Lung (tissue), 12 donors: ENCODE measurements around the gene PTPRT. TPM values are rescaled to one million over a fixed set of nuclear protein-coding genes. Genes with fewer than 3 reads are reported as not detected.

Experiments used
- ATAC-seq: fragments of 200-7000 bp; cut with Tn5 transposase; one replicate; pipeline ENCODE4 v1.9.1; 2020; ENCODE audit warnings: moderate number of reproducible peaks; ENCODE audit not compliant: insufficient read depth, low FRiP score
- DNase-seq, 3 donors: peaks; one replicate each; pipeline ENCODE4 v3.0.0-alpha.2; 2013 to 2017
- H3K27ac ChIP-seq, 2 donors: one replicate each; pipeline ENCODE4 v1.5.1; 2013; ENCODE audit warnings: mild to moderate bottlenecking in 2 of 2, moderate library complexity in 2 of 2, control low read depth in 1 of 2, inconsistent platforms in 1 of 2, low read depth in 1 of 2, low read length in 1 of 2
- H3K27me3 ChIP-seq, 3 donors: one replicate each; pipeline ENCODE4 v1.5.1; 2013; ENCODE audit warnings: low read length in 2 of 3; ENCODE audit not compliant: control insufficient read depth in 3 of 3, insufficient read depth in 3 of 3
- H3K36me3 ChIP-seq, 4 donors: one replicate each; pipeline ENCODE4 v1.5.1; 2013; ENCODE audit warnings: low read length in 4 of 4, mild to moderate bottlenecking in 1 of 4, moderate library complexity in 1 of 4; ENCODE audit not compliant: control insufficient read depth in 4 of 4, insufficient read depth in 4 of 4
- H3K4me1 ChIP-seq, 5 donors: one replicate each; pipeline ENCODE4 v1.5.1; 2013; ENCODE audit warnings: low read length in 5 of 5, mild to moderate bottlenecking in 2 of 5, moderate library complexity in 1 of 5; ENCODE audit not compliant: control insufficient read depth in 5 of 5, insufficient read depth in 5 of 5
- H3K4me3 ChIP-seq: one replicate; pipeline ENCODE4 v1.5.1; 2013; ENCODE audit warnings: mild to moderate bottlenecking, control low read depth, moderate library complexity
- H3K9ac ChIP-seq, 2 donors: one replicate each; pipeline ENCODE4 v1.5.1; 2013; ENCODE audit warnings: low read length in 2 of 2, control low read depth in 1 of 2; ENCODE audit not compliant: insufficient read depth in 1 of 2
- H3K9me3 ChIP-seq, 4 donors: one replicate each; pipeline ENCODE4 v1.5.1; 2013; ENCODE audit warnings: low read length in 3 of 4, mild to moderate bottlenecking in 1 of 4, moderate library complexity in 1 of 4; ENCODE audit not compliant: control insufficient read depth in 4 of 4, insufficient read depth in 3 of 4
- CTCF ChIP-seq: IDR thresholded peaks from 2 replicates; pipeline ENCODE4 v1.5.1; 2012; ENCODE audit warnings: mild to moderate bottlenecking; ENCODE audit errors: control extremely low read depth, extremely low read depth
- WGBS, 2 donors: extraction: QIAGEN DNeasy Blood & Tissue Kit; methylation state at CpG; one replicate each; pipeline ENCODE4 v1.1.7; 2013; 5-methylcytosine and 5-hydroxymethylcytosine counted together
- polyA plus RNA-seq, 2 donors: library from polyadenylated mRNA; stranded (reverse); fragments of 200-250 nt; gene quantifications; one replicate each; pipeline ENCODE4 v1.2.1, GENCODE V29; 2013
- total RNA-seq, 2 donors: library from RNA; depleted of rRNA in 1 of 2; stranded (reverse); fragments of >200 nt in 1 of 2; gene quantifications; one replicate each; pipeline ENCODE4 v1.2.1, GENCODE V29; 2014 to 2021
- donor health status: control.
- donor health status: control.
- donor health status: Bipolar disorder and iron deficiency.
- donor health status: healthy.
- donor health status: DM: yes; HTN: yes; CAD: no.

The PTPRT gene
- total and polyA plus RNA-seq, 4 donors = 0.37 to 13.8 (median 6.1) TPM

- no peak for ATAC-seq
- no peak for DNase-seq
- Histone ChIP-seq H3K4me3 (no peak overlapping the region), H3K4me1 (no peaks in the 10 kb centered on the region), H3K9me3 (peaks cover 0 to 4% (median 0%) of the 10 kb centered on the region in 4 donors), H3K9ac (no peak overlapping the region), H3K27me3 (peaks cover 0 to 5% (median 0%) of the 10 kb centered on the region in 3 donors), H3K27ac (no peak overlapping the region), H3K36me3 (no peaks in the 10 kb centered on the region)
- WGBS, 2 donors = 74 to 82% methylated on average over 6 of the region's 6 CpGs
- no peak for TF ChIP-seq CTCF
Observed at GRCh38 chr20:43037605-43038309, 151.9 kb downstream of the PTPRT start.

- H3K4me3 ChIP-seq = no peak overlapping the region
- peaks cover 0 to 6% (median 0%) of the 10 kb centered on the region in 4 donors for H3K9me3 ChIP-seq
- no peak overlapping the region for H3K9ac ChIP-seq
- no peak for TF ChIP-seq CTCF
- no peaks in the 10 kb centered on the region for H3K4me1 ChIP-seq
- H3K27me3 ChIP-seq = peaks cover 0 to 5% (median 0%) of the 10 kb centered on the region in 3 donors
- H3K27ac ChIP-seq = no peak overlapping the region
- ATAC-seq = no peak
- no peaks in the 10 kb centered on the region for H3K36me3 ChIP-seq
- WGBS, 2 donors = 66% methylated on average over 9 of the region's 9 CpGs
- DNase-seq = no peak
Observed at GRCh38 chr20:43034981-43035724, 154.6 kb downstream of the PTPRT start.

GRCh38 chr20:43032459-43032858 lies 157.2 kb downstream of the PTPRT start:
- Histone ChIP-seq H3K36me3 (no peaks in the 10 kb centered on the region), H3K4me3 (no peak overlapping the region), H3K27ac (no peak overlapping the region), H3K4me1 (peaks cover 0 to 11% (median 0%) of the 10 kb centered on the region in 5 donors), H3K27me3 (peaks cover 0 to 2% (median 0%) of the 10 kb centered on the region in 3 donors), H3K9me3 (peaks cover 0 to 7% (median 0%) of the 10 kb centered on the region in 4 donors), H3K9ac (no peak overlapping the region)
- no peak for TF ChIP-seq CTCF
- no peak for ATAC-seq
- WGBS, 2 donors = 38 to 53% methylated on average over 3 of the region's 3 CpGs
- DNase-seq = peak in 1 of 3 donors; percentile 22
